Colonic mucosa (tissue), 4 donors: ENCODE measurements around the gene SLC9A2. TPM values are rescaled to one million over a fixed set of nuclear protein-coding genes. Genes with fewer than 3 reads are reported as not detected.

Experiments
- DNase-seq: peaks from one replicate; pipeline ENCODE4 v3.0.0-alpha.2; 2020
- H3K27ac ChIP-seq: fragments of 200-600 bp; one replicate; pipeline ENCODE4 v1.8.0; 2021
- H3K27me3 ChIP-seq: fragments of 200-600 bp; one replicate; pipeline ENCODE4 v1.8.0; 2021
- H3K36me3 ChIP-seq: fragments of 200-600 bp; one replicate; pipeline ENCODE4 v1.8.0; 2021
- H3K4me1 ChIP-seq: fragments of 200-600 bp; one replicate; pipeline ENCODE4 v1.8.0; 2021; ENCODE audit warnings: mild to moderate bottlenecking
- H3K4me3 ChIP-seq: fragments of 200-600 bp; one replicate; pipeline ENCODE4 v1.8.0; 2021
- H3K9ac ChIP-seq, 2 donors: one replicate each; pipeline ENCODE4 v1.7.0; 2013; ENCODE audit warnings: control low read depth in 2 of 2, low read depth in 2 of 2, low read length in 2 of 2
- H3K9me3 ChIP-seq: fragments of 200-600 bp; one replicate; pipeline ENCODE4 v1.8.0; 2021
- CTCF ChIP-seq: fragments of 200-600 bp; IDR thresholded peaks from one replicate; pipeline ENCODE4 v1.8.0; 2022; ENCODE audit warnings: antibody characterized with exemption, mild to moderate bottlenecking
- intact Hi-C: fragments of 100-400 bp; cut with DNase I; formaldehyde crosslinking; loops from one replicate; pipeline ENCODE4 v1.14.1; 2022
- total RNA-seq, 2 donors: library from RNA; stranded (reverse); fragmentation: NEBNext Ultra II Directional in 1 of 2; extraction: Animal tissue kit (Norgen Biotek cat#: 25700) in 1 of 2; gene quantifications; one replicate each; pipeline ENCODE4 v1.2.1, GENCODE V29; 2021
- donor health status: healthy.
- donor health status: DM: no; HTN: no; CAD: no.
- donor health status: DM: no; HTN: no; CAD: no.

Gene SLC9A2
- total RNA-seq, 2 donors from 2014 or later = 58.4 to 76.2 TPM

GRCh38 chr2:102585847-102586404 is 33.4 kb upstream of the SLC9A2 start:
- no peak overlapping the region for H3K9ac ChIP-seq
- H3K9me3 ChIP-seq = no peaks in the 10 kb centered on the region
- H3K4me1 ChIP-seq = no peaks in the 10 kb centered on the region
- peak; percentile 29 for DNase-seq
- no peaks in the 10 kb centered on the region for H3K36me3 ChIP-seq
- no peak for TF ChIP-seq CTCF
- no peak overlapping the region for H3K27ac ChIP-seq
- intact Hi-C loops = no loop called here
- no peak overlapping the region for H3K4me3 ChIP-seq
- no peaks in the 10 kb centered on the region for H3K27me3 ChIP-seq

GRCh38 chr2:102588213-102588939 is 31.0 kb upstream of the SLC9A2 start:
- no peaks in the 10 kb centered on the region for H3K27me3 ChIP-seq

GRCh38 chr2:102589444-102589843 is 29.9 kb upstream of the SLC9A2 start:
- Histone ChIP-seq H3K4me3 (no peak overlapping the region), H3K36me3 (no peaks in the 10 kb centered on the region), H3K4me1 (peaks cover 3% of the 10 kb centered on the region), H3K9me3 (no peaks in the 10 kb centered on the region), H3K9ac (no peak overlapping the region), H3K27me3 (no peaks in the 10 kb centered on the region), H3K27ac (no peak overlapping the region)
- DNase-seq = no peak
- TF ChIP-seq CTCF = no peak
- intact Hi-C loops = no loop called here

More at GRCh38 chr2:102588213-102588939, 31.0 kb upstream of the SLC9A2 start:
- TF ChIP-seq CTCF = no peak
- intact Hi-C loops = no loop called here
- Histone ChIP-seq H3K9ac (no peak overlapping the region), H3K4me3 (no peak overlapping the region), H3K4me1 (peaks cover 3% of the 10 kb centered on the region), H3K27ac (no peak overlapping the region), H3K36me3 (no peaks in the 10 kb centered on the region), H3K9me3 (no peaks in the 10 kb centered on the region)
- no peak for DNase-seq

- H3K4me1 ChIP-seq = peaks cover 3% of the 10 kb centered on the region
- no peaks in the 10 kb centered on the region for H3K9me3 ChIP-seq
- TF ChIP-seq CTCF = no peak
- intact Hi-C loops = loop anchor here (5.0 kb wide), 1 partner anchor 119 kb away; the partner anchor contains the start of gene SLC9A4
- no peak for DNase-seq
- peak overlapping the region; percentile 49 for H3K27ac ChIP-seq
- no peaks in the 10 kb centered on the region for H3K36me3 ChIP-seq
- no peak overlapping the region for H3K9ac ChIP-seq
- H3K27me3 ChIP-seq = no peaks in the 10 kb centered on the region
- no peak overlapping the region for H3K4me3 ChIP-seq
Measured at GRCh38 chr2:102591491-102592045, 27.8 kb upstream of the SLC9A2 start.

GRCh38 chr2:102592601-102593000 is 26.8 kb upstream of the SLC9A2 start:
- TF ChIP-seq CTCF = peak; percentile 55
- Histone ChIP-seq H3K27me3 (no peaks in the 10 kb centered on the region), H3K4me3 (no peak overlapping the region), H3K9ac (no peak overlapping the region), H3K4me1 (peaks cover 3% of the 10 kb centered on the region), H3K9me3 (no peaks in the 10 kb centered on the region), H3K27ac (peak overlapping the region; percentile 8), H3K36me3 (no peaks in the 10 kb centered on the region)
- peak; percentile 86 for DNase-seq
- intact Hi-C loops = loop anchor here (5.0 kb wide), 1 partner anchor 120 kb away; the partner anchor contains the start of gene SLC9A4
